ENCODE measurements around the gene SHISA9. TPM values are rescaled to one million over a fixed set of nuclear protein-coding genes. Genes with fewer than 3 reads are reported as not detected.

Gene SHISA9
- total RNA-seq, 1 donor from 2014 or later: not detected

DNA sequence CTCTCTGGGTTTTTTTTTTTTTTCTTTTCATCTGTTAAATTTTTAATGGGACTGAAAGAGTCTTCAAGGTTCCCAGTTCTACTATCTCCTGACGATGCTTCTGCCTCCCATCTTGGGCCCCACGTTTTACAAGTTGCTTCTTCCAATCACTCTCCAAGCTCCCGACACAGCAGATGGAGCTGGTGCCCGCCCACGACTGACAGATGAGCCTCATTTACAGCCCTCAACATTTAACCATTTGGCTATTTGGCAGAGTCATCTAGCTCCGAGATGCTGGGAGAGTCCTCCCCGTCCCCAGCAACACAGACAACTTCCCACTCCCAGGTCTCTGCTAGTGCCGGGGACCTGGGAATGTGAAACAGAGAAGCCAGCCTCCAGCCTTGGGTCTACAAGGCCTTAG, 276.9 kb downstream of the SHISA9 start:
- TF ChIP-seq CTCF (IDR thresholded peaks at IDR 0.05): no peak
- DNase-seq (no peak), ATAC-seq (no peak)
- no peak overlapping the region for H3K4me3 ChIP-seq
- no peak overlapping the region for H3K27ac ChIP-seq
- no peaks in the 10 kb centered on the region for H3K27me3 ChIP-seq (ENCODE audit: low read depth)
- H3K36me3 ChIP-seq: no peaks in the 10 kb centered on the region
- no peaks in the 10 kb centered on the region for H3K9me3 ChIP-seq
- intact Hi-C loops (cut with DNase I): loop anchor here (10.0 kb wide), 1 partner anchor 56 kb away; no protein-coding TSS in a partner anchor
- H3K4me1 ChIP-seq: no peaks in the 10 kb centered on the region

DNA sequence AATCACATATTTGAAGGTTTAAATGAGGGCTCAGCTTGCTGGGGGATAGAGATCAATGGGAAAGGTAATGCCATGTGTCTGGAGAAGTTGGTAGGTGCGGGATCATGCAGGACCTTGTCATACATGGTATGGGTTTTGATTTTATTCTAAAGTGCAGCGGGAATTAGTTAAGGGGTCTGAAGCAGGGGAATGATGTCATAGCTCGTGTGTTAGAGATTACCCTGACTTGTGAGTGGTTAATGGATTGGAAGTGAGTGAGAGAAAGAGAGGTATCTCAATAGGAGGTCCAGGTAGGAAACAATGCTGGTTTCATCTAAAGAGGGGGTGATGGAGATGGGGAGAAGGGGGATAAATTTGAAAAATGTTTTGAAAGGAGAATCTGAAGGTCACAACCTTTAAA, 280.0 kb downstream of the SHISA9 start:
- H3K27me3 ChIP-seq (ENCODE audit: low read depth): no peaks in the 10 kb centered on the region
- DNase-seq (no peak), ATAC-seq (no peak)
- H3K4me1 ChIP-seq: no peaks in the 10 kb centered on the region
- no peaks in the 10 kb centered on the region for H3K9me3 ChIP-seq
- no peaks in the 10 kb centered on the region for H3K36me3 ChIP-seq
- no peak overlapping the region for H3K27ac ChIP-seq
- intact Hi-C loops (cut with DNase I): no loop called here
- no peak for TF ChIP-seq CTCF (IDR thresholded peaks at IDR 0.05)
- no peak overlapping the region for H3K4me3 ChIP-seq

DNA sequence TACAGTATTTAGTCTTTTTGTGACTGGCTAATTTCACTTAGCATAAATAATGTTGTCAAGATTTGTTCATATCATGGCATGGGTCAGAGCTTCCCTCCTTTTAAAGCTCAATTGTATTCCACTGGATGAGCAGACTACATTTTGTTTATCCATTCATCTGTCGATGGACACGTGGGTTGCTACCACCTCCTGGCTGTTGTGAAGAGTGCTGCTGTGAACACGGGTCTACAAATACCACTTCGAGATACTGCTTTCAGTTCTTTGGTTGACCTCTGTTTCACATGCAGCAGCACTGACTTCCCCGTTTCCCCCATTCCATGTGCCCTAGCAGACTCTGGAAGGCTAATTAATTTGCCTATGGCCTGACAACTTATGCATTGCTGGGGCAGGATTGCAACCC, 285.4 kb downstream of the SHISA9 start:
- no peaks in the 10 kb centered on the region for H3K4me1 ChIP-seq
- TF ChIP-seq CTCF (IDR thresholded peaks at IDR 0.05): no peak
- intact Hi-C loops (cut with DNase I): no loop called here

DNA sequence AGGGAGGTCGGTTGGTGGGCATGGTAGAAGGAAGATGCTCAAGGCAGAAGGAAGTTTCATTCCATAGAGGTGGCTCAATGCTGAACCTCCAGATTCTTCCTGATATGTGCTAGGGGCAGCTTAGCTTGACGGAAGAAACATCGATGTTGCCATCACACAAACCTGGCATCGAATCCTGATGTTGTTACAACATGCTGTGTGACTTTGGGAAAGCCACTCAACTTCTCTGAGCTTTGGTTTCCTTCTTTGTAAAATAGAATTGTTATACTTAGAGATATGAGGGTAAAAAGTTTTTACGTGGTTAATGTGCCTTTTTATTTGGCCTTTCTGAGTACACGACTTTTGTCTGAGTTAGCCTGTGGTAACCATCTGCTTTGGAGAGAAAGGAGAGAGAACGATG, 287.9 kb downstream of the SHISA9 start:
- H3K9me3 ChIP-seq: no peaks in the 10 kb centered on the region
- ATAC-seq: no peak
- intact Hi-C loops (cut with DNase I): no loop called here

More for the DNA sequence above, 285.4 kb downstream of the SHISA9 start:
- Histone ChIP-seq H3K4me3 (no peak overlapping the region), H3K36me3 (no peaks in the 10 kb centered on the region), H3K27me3 (ENCODE audit: low read depth) (no peaks in the 10 kb centered on the region), H3K27ac (no peak overlapping the region), H3K9me3 (no peaks in the 10 kb centered on the region)
- DNase-seq (no peak), ATAC-seq (no peak)

DNA sequence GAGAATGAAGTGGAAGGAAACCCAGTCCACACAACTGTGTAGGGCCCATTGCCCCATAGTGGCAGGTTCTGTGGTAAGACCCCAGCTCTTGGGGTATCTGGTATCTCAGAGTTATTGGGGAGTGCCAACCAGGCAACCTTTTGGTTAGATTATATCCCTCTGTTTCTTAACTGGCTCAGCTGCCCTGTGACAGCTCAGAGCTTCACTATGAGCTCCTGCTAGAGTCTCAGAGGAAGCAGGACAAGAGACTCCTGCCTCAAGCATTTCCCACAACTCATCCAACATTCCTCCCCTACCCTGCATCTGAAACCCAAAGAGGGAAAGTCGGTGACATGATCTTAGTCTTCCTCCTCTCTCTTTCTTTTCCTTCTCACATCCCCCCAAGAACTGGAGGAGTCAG, 292.3 kb downstream of the SHISA9 start:
- no peaks in the 10 kb centered on the region for H3K27me3 ChIP-seq (ENCODE audit: low read depth)
- no peak overlapping the region for H3K27ac ChIP-seq
- intact Hi-C loops (cut with DNase I): no loop called here
- TF ChIP-seq CTCF (IDR thresholded peaks at IDR 0.05): no peak
- H3K4me1 ChIP-seq: no peaks in the 10 kb centered on the region
- H3K36me3 ChIP-seq: no peaks in the 10 kb centered on the region
- no peak for ATAC-seq
- no peaks in the 10 kb centered on the region for H3K9me3 ChIP-seq
- H3K4me3 ChIP-seq: no peak overlapping the region
- no peak for DNase-seq

More for the DNA sequence above, 287.9 kb downstream of the SHISA9 start:
- H3K27me3 ChIP-seq (ENCODE audit: low read depth): no peaks in the 10 kb centered on the region
- no peak for TF ChIP-seq CTCF (IDR thresholded peaks at IDR 0.05)
- no peak overlapping the region for H3K4me3 ChIP-seq
- no peaks in the 10 kb centered on the region for H3K4me1 ChIP-seq
- no peak for DNase-seq
- H3K27ac ChIP-seq: no peak overlapping the region
- H3K36me3 ChIP-seq: no peaks in the 10 kb centered on the region

DNA sequence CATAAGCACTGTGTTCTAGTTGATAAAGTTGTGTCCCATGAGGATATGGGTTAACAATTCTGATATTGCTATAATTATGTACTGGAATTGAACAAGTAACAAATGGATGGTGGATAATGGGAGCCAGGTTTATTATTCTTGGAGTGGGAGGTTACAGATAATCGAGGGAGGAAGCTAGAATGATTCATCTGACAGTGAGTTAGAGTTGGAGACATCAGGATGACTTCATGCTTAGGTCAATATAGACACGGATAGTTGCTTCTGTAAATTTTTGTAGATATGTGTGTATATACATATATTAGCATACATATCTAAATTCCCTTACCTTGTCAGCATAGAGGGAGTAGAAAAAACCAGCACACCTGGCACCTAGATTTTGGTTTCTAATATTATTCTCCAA, 293.4 kb downstream of the SHISA9 start:
- no peak overlapping the region for H3K4me3 ChIP-seq
- H3K27ac ChIP-seq: no peak overlapping the region
- H3K36me3 ChIP-seq: no peaks in the 10 kb centered on the region
- no peak for TF ChIP-seq CTCF (IDR thresholded peaks at IDR 0.05)
- H3K4me1 ChIP-seq: no peaks in the 10 kb centered on the region
- intact Hi-C loops (cut with DNase I): no loop called here
- no peaks in the 10 kb centered on the region for H3K9me3 ChIP-seq
- ATAC-seq (no peak), DNase-seq (no peak)
- H3K27me3 ChIP-seq (ENCODE audit: low read depth): no peaks in the 10 kb centered on the region
